ENCODE results near the gene C11orf65. TPM values are rescaled to one million over a fixed set of nuclear protein-coding genes. Genes with fewer than 3 reads are reported as not detected.

Gene C11orf65
- total RNA-seq = 0.23 and 1.1 TPM in 2 replicates

GRCh38 chr11:108467091-108467823 lies at the start of gene C11orf65:
TSS of gene C11orf65 (minus strand) at chr11:108467529. CDS start at chr11:108461559, 5,970 bp downstream.

DNA sequence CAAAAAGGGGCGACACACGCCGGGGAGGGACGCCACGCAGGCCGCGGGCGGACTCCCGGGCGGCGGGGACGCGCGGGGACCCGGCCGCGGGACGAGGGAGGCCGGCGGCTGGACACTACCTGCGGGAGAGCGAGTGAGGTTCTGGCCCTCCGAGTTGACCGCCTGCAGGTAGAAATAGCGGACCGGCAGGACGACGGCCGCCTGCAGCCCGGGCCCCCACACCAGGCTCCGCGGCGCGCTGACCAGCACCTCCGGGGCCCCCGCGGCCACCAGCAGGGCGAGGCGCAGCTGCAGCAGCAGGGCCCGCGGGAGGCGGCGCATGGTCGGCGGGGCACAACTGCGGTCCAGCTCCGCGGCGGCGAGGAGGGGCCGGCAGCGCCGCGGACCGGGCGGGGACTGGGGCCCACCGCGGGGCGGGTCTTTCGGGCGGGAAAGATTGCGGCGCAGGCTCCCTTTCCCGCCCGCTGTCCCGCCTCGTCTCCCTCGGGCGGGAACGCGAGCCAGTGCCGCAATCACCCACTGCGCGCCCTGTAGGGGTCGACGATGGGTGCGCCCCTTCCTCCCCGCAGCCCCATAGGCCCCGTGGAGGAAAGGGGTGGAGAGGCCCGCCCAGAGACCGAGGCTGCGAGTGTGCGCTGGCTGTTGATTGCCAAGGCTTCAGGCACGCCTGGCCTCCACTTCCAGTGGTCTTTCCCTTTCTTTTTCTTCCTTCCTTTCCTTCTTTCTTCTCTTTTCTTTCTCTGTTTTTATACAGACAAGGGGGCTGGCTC lies 30.9 kb upstream of the C11orf65 start, which contains the start of gene POGLUT3:
POGLUT3 (minus strand) TSS at position 339 of the 770 bp plus-strand sequence; CDS start at position 321, 18 bp downstream.

Other genes starting within 250 kb of the C11orf65 start
- gene NPAT, start 244.9 kb downstream of the C11orf65 start, total RNA-seq = 6.4 and 9.3 TPM in 2 replicates
- gene ATM, start 244.5 kb downstream of the C11orf65 start, total RNA-seq = 34.2 and 36.2 TPM in 2 replicates
- 9.9 and 10.8 TPM in 2 replicates for gene POGLUT3, start 30.9 kb upstream of the C11orf65 start, total RNA-seq
- 5.4 TPM in 2 replicates for gene EXPH5, start 126.2 kb upstream of the C11orf65 start, total RNA-seq
- 21.9 and 22.0 TPM in 2 replicates for gene DDX10, start 197.5 kb upstream of the C11orf65 start, total RNA-seq